ENCODE data around the gene MIOX. TPM values are rescaled to one million over a fixed set of nuclear protein-coding genes. Genes with fewer than 3 reads are reported as not detected.

The MIOX gene
- polyA plus RNA-seq, 4 donors = 0.28 to 0.44 TPM; not detected in 2

DNA sequence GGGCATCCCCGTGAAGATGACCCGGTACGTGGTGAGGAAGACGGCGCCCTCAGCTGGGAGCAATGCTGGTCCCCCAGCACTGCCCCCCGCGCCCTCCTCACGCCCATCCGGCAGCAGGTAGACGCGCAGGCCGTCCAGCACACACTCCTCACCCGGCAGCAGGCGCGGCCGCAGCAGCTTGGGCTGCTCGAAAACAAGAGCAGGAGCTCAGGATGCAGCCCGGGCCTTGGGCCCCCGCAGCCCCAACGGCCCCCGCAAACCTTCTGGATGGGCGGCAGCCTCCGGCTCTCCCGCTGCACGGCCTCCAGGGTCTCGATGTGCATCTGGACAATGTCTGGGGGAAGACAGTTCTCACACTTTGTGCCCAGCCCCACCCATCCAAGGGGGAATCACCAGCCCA is 25.1 kb upstream of the MIOX start:
- no peak overlapping the region for H3K27ac ChIP-seq (ENCODE audit: low read depth in 1 of 3, low read length in 2 of 3)
- no peaks in the 10 kb centered on the region for H3K9me3 ChIP-seq (ENCODE audit: control insufficient read depth in 2 of 2, insufficient read depth in 1 of 2, low read depth in 1 of 2, low read length in 1 of 2)
- no peaks in the 10 kb centered on the region for H3K4me1 ChIP-seq (ENCODE audit: control insufficient read depth in 3 of 3, insufficient read depth in 2 of 3, low read depth in 1 of 3, low read length in 2 of 3)
- H3K4me3 ChIP-seq (ENCODE audit: low read depth in 1 of 3, low read length in 3 of 3) = no peak overlapping the region
- DNase-seq = no peak
- peaks cover 44 to 99% (median 54%) of the 10 kb centered on the region in 3 donors for H3K36me3 ChIP-seq (ENCODE audit: control insufficient read depth in 3 of 3, insufficient read depth in 2 of 3, low read depth in 1 of 3, low read length in 3 of 3)
- no peaks in the 10 kb centered on the region for H3K27me3 ChIP-seq (ENCODE audit: control insufficient read depth in 3 of 3, insufficient read depth in 3 of 3, low read length in 3 of 3)
- WGBS, 3 donors = 93 to 98% (median 94%) methylated on average over 22 to 26 of the region's 26 CpGs
- FAIRE-seq = no peak

DNA sequence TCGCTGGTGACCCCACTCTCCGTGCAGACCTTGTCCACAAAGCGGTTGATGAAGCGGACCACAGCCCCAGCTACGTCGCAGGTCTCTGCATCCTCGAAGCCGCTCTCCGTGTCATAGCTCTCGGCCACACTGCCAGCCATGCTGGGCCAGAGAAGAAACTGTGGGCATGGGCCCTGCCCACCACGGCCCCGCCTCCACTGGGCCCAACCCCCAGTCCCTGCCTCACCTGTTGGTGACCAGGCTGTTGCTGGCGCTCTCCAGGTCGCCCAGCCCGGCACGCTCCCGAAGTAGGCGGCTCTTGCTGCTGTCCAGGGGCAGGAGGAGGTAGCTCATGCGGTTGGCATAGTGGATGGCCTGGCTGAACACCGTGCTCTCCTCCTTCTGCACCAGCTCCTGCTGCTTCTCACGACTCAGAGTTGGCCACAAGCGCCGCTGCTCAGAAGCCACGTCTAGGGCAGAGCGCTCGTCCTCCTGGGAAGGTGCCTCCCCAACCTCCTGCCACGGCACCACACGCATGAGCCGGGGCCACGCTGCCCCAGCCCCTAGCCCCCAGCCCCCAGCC is 24.6 kb upstream of the MIOX start:
- Histone ChIP-seq H3K27me3 (ENCODE audit: control insufficient read depth in 3 of 3, insufficient read depth in 3 of 3, low read length in 3 of 3) (no peaks in the 10 kb centered on the region), H3K27ac (ENCODE audit: low read depth in 1 of 3, low read length in 2 of 3) (no peak overlapping the region), H3K9me3 (ENCODE audit: control insufficient read depth in 2 of 2, insufficient read depth in 1 of 2, low read depth in 1 of 2, low read length in 1 of 2) (no peaks in the 10 kb centered on the region), H3K4me3 (ENCODE audit: low read depth in 1 of 3, low read length in 3 of 3) (no peak overlapping the region), H3K4me1 (ENCODE audit: control insufficient read depth in 3 of 3, insufficient read depth in 2 of 3, low read depth in 1 of 3, low read length in 2 of 3) (no peaks in the 10 kb centered on the region), H3K36me3 (ENCODE audit: control insufficient read depth in 3 of 3, insufficient read depth in 2 of 3, low read depth in 1 of 3, low read length in 3 of 3) (peaks cover 43 to 99% (median 58%) of the 10 kb centered on the region in 3 donors)
- FAIRE-seq (no peak), DNase-seq (no peak)
- WGBS, 3 donors = 92 to 95% (median 94%) methylated on average over 28 to 30 of the region's 30 CpGs

DNA sequence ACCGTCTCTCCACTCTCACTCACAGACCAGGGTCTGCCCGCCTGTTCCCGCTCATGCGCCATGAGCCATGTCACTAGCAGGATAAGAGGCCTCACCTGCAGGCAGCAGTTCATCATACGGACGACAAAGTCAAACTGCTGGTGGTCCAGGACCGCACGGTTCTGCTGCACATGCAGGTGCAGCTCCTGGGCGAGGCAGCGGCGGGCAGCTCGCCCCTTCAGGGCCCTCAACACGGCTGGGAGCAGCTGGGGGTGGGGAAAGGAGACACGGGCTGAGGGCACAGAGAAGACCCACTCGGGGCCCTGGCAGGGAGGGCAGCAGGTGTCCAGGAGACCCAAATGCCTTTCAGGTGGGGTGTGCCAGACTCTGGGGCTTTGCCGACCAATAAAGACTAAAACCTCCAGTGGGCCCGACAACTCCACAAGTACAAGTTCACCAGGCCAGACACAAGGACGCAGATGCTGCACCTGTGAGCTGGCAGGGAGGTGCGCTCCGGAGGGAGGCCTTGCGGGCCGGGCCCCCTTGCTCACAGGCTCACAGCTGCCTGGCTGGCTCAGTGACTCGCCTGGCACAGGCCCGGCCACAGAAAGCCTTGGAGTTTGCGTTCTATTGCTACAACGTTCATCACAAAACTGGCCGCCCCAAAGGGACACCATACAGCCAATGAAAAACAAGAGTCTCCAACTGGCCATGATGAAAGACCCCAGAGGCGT is 23.3 kb upstream of the MIOX start:
- FAIRE-seq (no peak), DNase-seq (no peak)
- H3K27me3 ChIP-seq (ENCODE audit: control insufficient read depth in 3 of 3, insufficient read depth in 3 of 3, low read length in 3 of 3) = no peaks in the 10 kb centered on the region
- 92 to 94% (median 93%) methylated on average over 28 of the region's 28 CpGs for WGBS, 3 donors
- no peak overlapping the region for H3K27ac ChIP-seq (ENCODE audit: low read depth in 1 of 3, low read length in 2 of 3)
- H3K4me1 ChIP-seq (ENCODE audit: control insufficient read depth in 3 of 3, insufficient read depth in 2 of 3, low read depth in 1 of 3, low read length in 2 of 3) = no peaks in the 10 kb centered on the region
- no peak overlapping the region for H3K4me3 ChIP-seq (ENCODE audit: low read depth in 1 of 3, low read length in 3 of 3)
- peaks cover 37 to 100% (median 63%) of the 10 kb centered on the region in 3 donors for H3K36me3 ChIP-seq (ENCODE audit: control insufficient read depth in 3 of 3, insufficient read depth in 2 of 3, low read depth in 1 of 3, low read length in 3 of 3)
- no peaks in the 10 kb centered on the region for H3K9me3 ChIP-seq (ENCODE audit: control insufficient read depth in 2 of 2, insufficient read depth in 1 of 2, low read depth in 1 of 2, low read length in 1 of 2)

DNA sequence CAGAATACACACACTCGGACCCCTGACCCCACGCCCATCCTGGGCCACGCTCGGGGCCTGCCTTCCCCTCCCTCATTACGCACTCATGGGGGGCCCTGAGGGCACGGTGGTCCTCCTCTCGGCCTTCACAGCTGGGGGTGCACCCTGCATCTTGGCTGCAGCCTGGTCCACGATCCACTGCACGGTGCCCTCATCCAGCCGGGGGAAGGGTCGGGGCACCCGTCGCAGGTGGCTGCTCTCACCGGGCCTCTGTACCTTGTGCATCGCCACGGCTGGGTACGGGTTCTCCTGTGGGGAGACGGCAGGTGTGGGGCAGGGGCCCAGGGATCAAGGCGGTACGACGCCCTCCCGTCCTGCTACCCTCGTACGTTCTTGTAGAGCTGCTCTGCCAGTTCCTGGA is 22.2 kb upstream of the MIOX start:
- DNase-seq = no peak
- Histone ChIP-seq H3K4me1 (ENCODE audit: control insufficient read depth in 3 of 3, insufficient read depth in 2 of 3, low read depth in 1 of 3, low read length in 2 of 3) (peaks cover 0 to 4% (median under 1%) of the 10 kb centered on the region in 3 donors), H3K4me3 (ENCODE audit: low read depth in 1 of 3, low read length in 3 of 3) (no peak overlapping the region), H3K27me3 (ENCODE audit: control insufficient read depth in 3 of 3, insufficient read depth in 3 of 3, low read length in 3 of 3) (no peaks in the 10 kb centered on the region), H3K9me3 (ENCODE audit: control insufficient read depth in 2 of 2, insufficient read depth in 1 of 2, low read depth in 1 of 2, low read length in 1 of 2) (no peaks in the 10 kb centered on the region), H3K27ac (ENCODE audit: low read depth in 1 of 3, low read length in 2 of 3) (no peak overlapping the region), H3K36me3 (ENCODE audit: control insufficient read depth in 3 of 3, insufficient read depth in 2 of 3, low read depth in 1 of 3, low read length in 3 of 3) (peaks cover 34 to 99% (median 54%) of the 10 kb centered on the region in 3 donors)
- FAIRE-seq = no peak
- WGBS, 3 donors = 90 to 95% (median 93%) methylated on average over 24 of the region's 24 CpGs

DNA sequence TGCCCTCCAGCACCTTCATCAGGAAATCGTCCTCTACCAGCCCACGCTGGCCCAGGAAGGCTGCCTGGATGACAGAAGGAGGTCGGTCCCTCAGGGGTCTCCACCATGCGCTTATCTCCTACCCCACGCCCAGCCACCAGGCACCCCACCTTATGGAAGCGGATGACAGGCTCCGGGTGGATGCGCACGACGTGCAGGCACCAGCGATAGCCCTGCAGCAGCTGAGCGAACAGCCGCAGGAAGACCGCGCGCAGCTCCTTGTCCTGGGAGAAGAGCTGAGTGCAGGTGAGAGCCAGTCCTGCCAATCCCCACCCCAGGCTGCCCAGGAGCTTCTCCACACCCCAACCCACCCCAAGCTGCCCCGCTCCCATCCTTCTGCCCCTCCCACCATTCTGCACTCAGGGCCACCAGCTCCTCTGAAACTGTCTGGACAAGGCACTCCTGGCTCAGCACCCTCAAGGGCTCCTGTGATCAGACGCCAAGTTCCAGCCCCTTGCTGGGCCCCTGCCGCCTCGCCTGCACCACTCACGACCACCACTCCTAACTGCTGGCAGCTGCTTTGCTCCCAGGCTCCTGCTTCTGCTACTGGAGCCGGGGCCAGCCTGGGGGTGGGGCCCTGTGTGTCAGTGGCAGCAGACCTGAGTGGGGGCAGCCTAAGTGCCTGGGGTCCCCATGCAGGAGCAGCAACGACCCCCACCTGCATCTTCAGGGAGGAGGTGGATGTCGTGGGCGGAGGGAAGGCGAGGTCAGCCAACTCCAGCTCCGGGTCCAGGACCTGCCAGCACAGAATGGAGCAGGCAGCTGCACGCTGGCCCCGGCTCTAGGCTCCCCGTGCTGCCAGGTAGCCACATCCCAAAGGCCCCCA is 21.4 kb upstream of the MIOX start:
- DNase-seq (no peak), FAIRE-seq (no peak)
- no peaks in the 10 kb centered on the region for H3K9me3 ChIP-seq (ENCODE audit: control insufficient read depth in 2 of 2, insufficient read depth in 1 of 2, low read depth in 1 of 2, low read length in 1 of 2)
- peaks cover 34 to 95% (median 53%) of the 10 kb centered on the region in 3 donors for H3K36me3 ChIP-seq (ENCODE audit: control insufficient read depth in 3 of 3, insufficient read depth in 2 of 3, low read depth in 1 of 3, low read length in 3 of 3)
- no peak overlapping the region for H3K4me3 ChIP-seq (ENCODE audit: low read depth in 1 of 3, low read length in 3 of 3)
- no peaks in the 10 kb centered on the region for H3K27me3 ChIP-seq (ENCODE audit: control insufficient read depth in 3 of 3, insufficient read depth in 3 of 3, low read length in 3 of 3)
- WGBS, 3 donors = 91 to 93% (median 92%) methylated on average over 25 to 30 of the region's 30 CpGs
- H3K4me1 ChIP-seq (ENCODE audit: control insufficient read depth in 3 of 3, insufficient read depth in 2 of 3, low read depth in 1 of 3, low read length in 2 of 3) = peaks cover 4 to 13% (median 6%) of the 10 kb centered on the region in 3 donors
- no peak overlapping the region for H3K27ac ChIP-seq (ENCODE audit: low read depth in 1 of 3, low read length in 2 of 3)

DNA sequence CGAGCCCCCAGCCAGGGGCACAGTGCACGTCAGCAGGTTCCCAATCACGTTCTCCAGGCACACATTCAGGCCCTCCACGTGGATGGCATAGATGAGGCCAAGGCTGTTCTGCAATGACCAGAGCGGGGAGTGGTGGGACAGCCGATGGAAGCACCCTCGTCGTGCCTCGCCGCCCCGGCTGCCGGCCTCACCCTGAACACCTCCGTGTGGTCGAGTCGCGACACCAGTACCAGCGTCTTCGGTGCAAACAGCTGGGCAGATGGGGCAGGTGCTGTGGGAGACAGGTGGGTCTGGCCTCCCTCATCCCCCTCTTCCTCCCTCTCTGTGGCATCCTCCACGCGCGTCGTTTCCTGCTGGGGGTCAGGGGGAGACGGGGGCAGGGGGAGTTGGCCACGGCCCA is 19.3 kb upstream of the MIOX start:
- Histone ChIP-seq H3K27ac (ENCODE audit: low read depth in 1 of 3, low read length in 2 of 3) (no peak overlapping the region), H3K4me1 (ENCODE audit: control insufficient read depth in 3 of 3, insufficient read depth in 2 of 3, low read depth in 1 of 3, low read length in 2 of 3) (peaks cover 10 to 31% (median 19%) of the 10 kb centered on the region in 3 donors), H3K9me3 (ENCODE audit: control insufficient read depth in 2 of 2, insufficient read depth in 1 of 2, low read depth in 1 of 2, low read length in 1 of 2) (no peaks in the 10 kb centered on the region), H3K4me3 (ENCODE audit: low read depth in 1 of 3, low read length in 3 of 3) (no peak overlapping the region), H3K36me3 (ENCODE audit: control insufficient read depth in 3 of 3, insufficient read depth in 2 of 3, low read depth in 1 of 3, low read length in 3 of 3) (peaks cover 24 to 95% (median 40%) of the 10 kb centered on the region in 3 donors), H3K27me3 (ENCODE audit: control insufficient read depth in 3 of 3, insufficient read depth in 3 of 3, low read length in 3 of 3) (no peaks in the 10 kb centered on the region)
- WGBS, 3 donors = 84 to 94% (median 94%) methylated on average over 20 to 24 of the region's 24 CpGs
- DNase-seq (no peak), FAIRE-seq (no peak)

DNA sequence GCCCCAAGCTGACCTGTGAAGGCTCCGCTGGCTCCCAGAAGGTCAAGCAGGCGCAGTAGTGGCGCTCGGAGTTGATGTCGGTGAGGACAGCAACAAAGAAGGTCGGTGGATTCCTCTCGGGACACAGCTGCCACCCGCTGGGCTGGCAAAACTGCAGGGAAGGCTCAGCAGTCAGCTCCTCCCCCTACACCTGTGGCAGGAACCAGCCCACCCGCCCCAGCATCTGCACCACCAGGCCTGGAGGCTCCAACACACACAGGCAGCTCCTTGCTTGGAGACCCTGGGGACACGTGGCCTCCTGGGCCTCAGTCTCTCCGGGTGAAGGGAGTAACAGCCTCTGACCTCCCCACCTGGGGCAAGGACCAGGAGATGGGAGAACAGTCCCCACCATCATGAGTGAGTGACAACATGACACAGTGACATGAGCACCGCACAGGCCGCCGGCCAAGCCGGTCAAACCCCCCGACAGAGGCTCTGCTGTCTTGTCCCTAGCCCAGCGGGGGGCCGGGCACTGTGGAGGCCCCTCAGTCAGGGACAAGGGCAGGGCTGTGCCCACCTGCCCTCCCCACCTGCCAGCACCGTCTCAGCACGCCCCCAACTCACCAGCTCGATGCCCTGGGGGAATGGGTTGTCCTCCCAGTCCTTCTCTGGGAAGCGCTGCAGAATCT is 18.8 kb upstream of the MIOX start:
- no peak for FAIRE-seq
- H3K36me3 ChIP-seq (ENCODE audit: control insufficient read depth in 3 of 3, insufficient read depth in 2 of 3, low read depth in 1 of 3, low read length in 3 of 3) = peaks cover 20 to 95% (median 36%) of the 10 kb centered on the region in 3 donors

DNA sequence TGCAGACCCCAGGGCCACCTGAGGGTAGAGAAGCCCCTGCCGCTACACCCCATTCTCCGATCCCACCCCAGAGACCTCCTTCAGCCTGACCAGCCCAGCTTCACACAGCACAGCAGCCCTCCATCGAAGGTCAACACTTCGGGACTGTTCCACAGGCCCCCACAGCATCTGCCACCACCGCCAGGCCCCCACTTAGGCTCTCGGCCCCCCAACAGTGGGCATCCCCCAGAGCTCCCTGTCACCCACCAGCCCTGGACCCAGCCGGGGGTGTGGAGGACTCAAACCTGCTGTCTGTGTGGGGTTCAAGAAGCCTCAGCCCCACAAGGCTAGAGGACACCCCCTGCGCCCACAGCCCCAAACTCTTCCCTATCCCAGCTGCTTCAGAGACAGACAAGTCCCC is 18.0 kb upstream of the MIOX start:
- no peak for DNase-seq
- H3K27me3 ChIP-seq (ENCODE audit: control insufficient read depth in 3 of 3, insufficient read depth in 3 of 3, low read length in 3 of 3) = no peaks in the 10 kb centered on the region
- H3K36me3 ChIP-seq (ENCODE audit: control insufficient read depth in 3 of 3, insufficient read depth in 2 of 3, low read depth in 1 of 3, low read length in 3 of 3) = peaks cover 20 to 93% (median 31%) of the 10 kb centered on the region in 3 donors
- FAIRE-seq = no peak
- H3K4me3 ChIP-seq (ENCODE audit: low read depth in 1 of 3, low read length in 3 of 3) = no peak overlapping the region
- H3K4me1 ChIP-seq (ENCODE audit: control insufficient read depth in 3 of 3, insufficient read depth in 2 of 3, low read depth in 1 of 3, low read length in 2 of 3) = peaks cover 10 to 42% (median 24%) of the 10 kb centered on the region in 3 donors
- no peaks in the 10 kb centered on the region for H3K9me3 ChIP-seq (ENCODE audit: control insufficient read depth in 2 of 2, insufficient read depth in 1 of 2, low read depth in 1 of 2, low read length in 1 of 2)
- WGBS, 3 donors = 83 to 86% (median 86%) methylated on average over 7 to 8 of the region's 8 CpGs
- H3K27ac ChIP-seq (ENCODE audit: low read depth in 1 of 3, low read length in 2 of 3) = peak overlapping the region in 1 of 3 donors; percentile 79

More for the DNA sequence above, 18.8 kb upstream of the MIOX start:
- no peak for DNase-seq
- Histone ChIP-seq H3K4me1 (ENCODE audit: control insufficient read depth in 3 of 3, insufficient read depth in 2 of 3, low read depth in 1 of 3, low read length in 2 of 3) (peaks cover 10 to 35% (median 19%) of the 10 kb centered on the region in 3 donors), H3K27ac (ENCODE audit: low read depth in 1 of 3, low read length in 2 of 3) (no peak overlapping the region), H3K4me3 (ENCODE audit: low read depth in 1 of 3, low read length in 3 of 3) (no peak overlapping the region), H3K9me3 (ENCODE audit: control insufficient read depth in 2 of 2, insufficient read depth in 1 of 2, low read depth in 1 of 2, low read length in 1 of 2) (no peaks in the 10 kb centered on the region), H3K27me3 (ENCODE audit: control insufficient read depth in 3 of 3, insufficient read depth in 3 of 3, low read length in 3 of 3) (no peaks in the 10 kb centered on the region)
- WGBS, 3 donors = 87 to 89% (median 88%) methylated on average over 18 to 22 of the region's 22 CpGs

All from small intestine (tissue), 7 donors.